RPMI7951 (cell line): ENCODE data around the gene APOA5. TPM values are rescaled to one million over a fixed set of nuclear protein-coding genes. Genes with fewer than 3 reads are reported as not detected.
A peak's percentile ranks its signal among the peaks of the same experiment; 100 is the strongest.
"Not testable (repeated sequence)": the region's sequence is repeated elsewhere in the genome, so short reads cannot be mapped to it uniquely, and the experiment has no call there.

ENCODE experiments used
- DNase-seq: peaks from one replicate; pipeline ENCODE4 v3.0.0-alpha.2; 2012; ENCODE audit warnings: low read depth
- total RNA-seq: library from RNA; depleted of rRNA; stranded (reverse); fragments of >200 nt; shearing (Covaris generic); gene quantifications from 2 replicates; pipeline ENCODE4 v1.2.3, GENCODE V29; 2014; rRNA removed

APOA5 gene, protein sequence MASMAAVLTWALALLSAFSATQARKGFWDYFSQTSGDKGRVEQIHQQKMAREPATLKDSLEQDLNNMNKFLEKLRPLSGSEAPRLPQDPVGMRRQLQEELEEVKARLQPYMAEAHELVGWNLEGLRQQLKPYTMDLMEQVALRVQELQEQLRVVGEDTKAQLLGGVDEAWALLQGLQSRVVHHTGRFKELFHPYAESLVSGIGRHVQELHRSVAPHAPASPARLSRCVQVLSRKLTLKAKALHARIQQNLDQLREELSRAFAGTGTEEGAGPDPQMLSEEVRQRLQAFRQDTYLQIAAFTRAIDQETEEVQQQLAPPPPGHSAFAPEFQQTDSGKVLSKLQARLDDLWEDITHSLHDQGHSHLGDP
- total RNA-seq: not detected in 2 replicates

DNA sequence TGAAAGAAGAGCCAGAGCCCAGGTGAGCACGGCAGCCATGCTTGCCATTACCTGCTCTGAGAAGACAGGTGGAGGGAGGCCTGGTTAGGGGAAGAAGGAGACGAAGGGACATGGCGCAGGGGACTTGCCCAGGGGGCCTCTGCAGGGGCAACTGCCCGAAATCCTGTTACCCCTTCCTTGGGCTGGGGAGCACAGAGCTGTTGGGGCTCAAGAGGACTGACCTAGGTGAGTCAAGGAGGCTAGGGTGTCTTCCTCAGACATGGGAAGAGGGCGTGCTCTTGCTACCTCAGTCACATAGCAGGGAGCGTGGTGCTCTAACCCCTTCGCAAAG, at the start of gene APOA5:
TSS of gene APOA5 (minus strand) at position 67 of the 331 bp plus-strand sequence. CDS start at position 48, 19 bp downstream.
- DNase-seq: no peak

DNA sequence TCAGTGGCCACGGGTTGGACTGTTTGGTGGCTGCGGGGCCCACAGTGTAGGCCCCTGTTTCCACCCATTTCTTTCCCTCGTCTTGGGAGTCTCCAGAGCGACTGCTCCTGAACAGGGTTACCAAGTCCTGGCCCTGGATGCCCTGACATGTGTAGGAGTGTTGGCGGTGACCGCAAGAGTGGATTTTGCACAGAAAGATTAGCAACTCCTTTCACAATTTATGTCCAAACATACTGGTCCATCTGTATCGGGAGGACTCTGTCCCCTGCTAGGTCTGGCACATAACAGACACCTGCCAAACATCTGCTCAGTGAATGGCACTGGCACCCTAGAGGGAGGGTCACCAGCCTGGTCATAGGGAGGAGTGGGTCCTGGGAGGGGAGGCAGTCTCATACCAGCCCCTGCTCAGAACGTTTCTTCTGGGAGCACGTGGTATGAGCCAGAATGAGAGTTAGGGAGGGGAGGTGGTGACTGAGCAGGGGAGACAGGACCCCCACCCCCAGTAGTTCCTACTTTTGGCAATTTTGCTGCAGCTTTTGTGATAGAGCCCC, 49.1 kb upstream of the APOA5 start:
- no peak for DNase-seq

DNA sequence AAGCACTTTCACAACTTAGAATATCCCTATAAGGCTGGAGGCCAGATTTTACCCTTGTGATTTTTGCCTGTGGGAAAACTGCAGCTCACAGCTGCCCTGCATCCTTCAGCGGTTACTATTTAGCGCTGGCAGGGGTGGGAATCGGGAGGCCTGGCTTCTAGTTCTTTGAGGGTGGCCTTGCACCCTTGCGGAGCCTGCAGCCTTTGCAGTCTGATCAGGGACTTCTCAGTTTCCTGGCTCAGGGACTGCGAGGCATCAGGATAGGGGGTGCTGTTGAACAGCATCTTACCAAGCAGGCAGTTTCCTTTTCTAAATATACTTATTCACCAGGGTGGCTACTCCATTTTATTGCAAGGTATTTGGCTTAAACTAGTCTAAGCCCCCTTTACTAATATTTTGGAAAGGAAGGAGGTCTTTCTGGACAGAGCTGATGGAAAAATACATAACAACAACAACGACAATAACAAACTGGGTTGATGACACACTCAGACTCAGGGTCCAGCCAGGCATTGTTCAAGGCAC, 48.6 kb upstream of the APOA5 start:
- DNase-seq: no peak

DNA sequence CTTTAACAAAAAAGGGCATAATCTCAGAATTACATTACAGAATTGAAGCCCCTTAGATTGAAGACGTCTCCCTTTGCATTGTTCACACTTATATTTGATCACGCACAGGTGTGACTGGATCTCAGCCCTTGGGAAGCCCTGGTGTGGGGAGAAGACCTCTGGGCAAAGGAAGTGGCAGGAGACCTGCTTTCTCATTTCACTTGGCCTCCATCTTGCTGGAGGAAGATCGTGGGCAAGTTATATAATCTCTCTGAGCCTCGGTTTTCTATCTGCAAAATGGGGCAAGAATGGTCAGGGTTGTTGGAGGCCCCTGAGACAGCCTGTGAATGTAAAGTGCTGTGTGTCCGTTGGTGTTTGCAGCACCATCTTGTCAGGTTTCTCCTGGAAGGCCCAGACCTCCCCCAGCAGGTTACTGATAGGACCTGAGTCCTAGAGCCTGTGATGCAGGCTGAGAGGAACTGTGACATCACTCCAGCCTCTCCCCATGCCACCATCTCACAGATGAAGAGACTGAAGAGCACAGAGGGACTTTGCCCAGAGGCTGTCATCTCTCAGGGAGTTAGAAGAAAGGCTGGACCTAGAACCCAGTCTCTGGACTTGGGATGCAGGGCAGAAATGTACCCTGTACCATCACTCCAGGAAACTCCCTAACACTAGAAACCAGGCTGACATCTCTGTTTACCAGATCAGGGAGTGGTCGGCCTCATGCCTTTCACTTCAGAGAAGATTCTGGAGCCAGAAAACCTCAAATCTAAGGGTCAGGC, 46.8 kb upstream of the APOA5 start:
- DNase-seq: no peak

DNA sequence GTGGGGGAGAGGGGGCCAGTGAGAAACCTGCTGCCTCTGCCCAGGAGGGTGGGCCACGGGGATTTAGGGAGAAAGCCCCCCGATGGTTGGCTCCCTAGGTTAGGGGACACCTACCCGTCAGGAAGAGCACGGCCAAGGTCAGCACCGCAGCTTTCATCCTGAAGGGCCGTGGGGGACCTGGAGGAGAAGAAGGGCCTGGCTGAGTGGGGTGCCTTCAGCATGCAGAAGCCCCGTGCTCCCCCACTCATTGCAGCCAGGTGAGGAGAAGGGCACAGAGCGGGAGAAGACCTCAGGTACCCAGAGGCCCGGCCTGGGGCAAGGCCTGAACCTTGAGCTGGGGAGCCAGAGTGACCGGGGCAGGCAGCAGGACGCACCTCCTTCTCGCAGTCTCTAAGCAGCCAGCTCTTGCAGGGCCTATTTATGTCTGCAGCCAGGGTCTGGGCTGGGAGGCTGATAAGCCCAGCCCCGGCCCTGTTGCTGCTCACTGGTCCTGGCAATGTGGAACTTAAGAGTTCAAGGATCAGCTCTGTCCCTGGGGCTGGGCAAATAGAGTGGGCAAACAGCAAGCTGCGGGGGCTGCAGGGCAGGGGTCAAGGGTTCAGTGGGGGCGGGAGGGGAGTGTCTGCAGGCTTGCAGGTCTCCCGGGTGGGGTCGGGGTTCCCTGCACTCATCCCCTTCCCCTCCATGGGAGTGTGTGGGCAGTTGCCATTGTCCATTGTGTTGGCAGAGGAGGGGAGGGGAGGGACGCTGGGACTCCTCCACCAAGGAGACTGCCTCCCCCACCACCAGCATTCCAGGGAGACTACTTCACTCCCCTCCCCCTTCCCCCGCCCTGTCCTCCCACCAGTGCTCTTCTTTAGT, 45.8 kb upstream of the APOA5 start, which contains the start of gene APOA1:
TSS of gene APOA1 (minus strand) at position 392 of the 861 bp plus-strand sequence. CDS start at position 157, 235 bp downstream.
- DNase-seq: no peak

DNA sequence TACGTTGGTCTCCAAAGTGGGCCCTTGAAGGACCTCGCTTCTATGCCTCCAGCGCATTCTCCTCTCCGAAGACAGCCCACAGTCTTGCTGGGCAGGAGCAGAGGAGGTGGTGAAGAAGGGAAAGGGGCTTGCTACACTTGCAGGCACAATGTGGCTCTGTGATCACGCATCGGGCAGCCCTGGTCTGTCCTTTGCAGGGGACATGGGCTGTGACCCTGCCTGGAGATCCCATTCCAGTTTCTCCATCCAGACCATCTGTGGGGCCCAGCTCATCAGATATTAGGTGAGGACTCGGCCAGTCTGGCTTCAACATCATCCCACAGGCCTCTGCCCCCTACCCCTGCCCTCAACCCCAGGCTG, 44.9 kb upstream of the APOA5 start:
- no peak for DNase-seq

DNA sequence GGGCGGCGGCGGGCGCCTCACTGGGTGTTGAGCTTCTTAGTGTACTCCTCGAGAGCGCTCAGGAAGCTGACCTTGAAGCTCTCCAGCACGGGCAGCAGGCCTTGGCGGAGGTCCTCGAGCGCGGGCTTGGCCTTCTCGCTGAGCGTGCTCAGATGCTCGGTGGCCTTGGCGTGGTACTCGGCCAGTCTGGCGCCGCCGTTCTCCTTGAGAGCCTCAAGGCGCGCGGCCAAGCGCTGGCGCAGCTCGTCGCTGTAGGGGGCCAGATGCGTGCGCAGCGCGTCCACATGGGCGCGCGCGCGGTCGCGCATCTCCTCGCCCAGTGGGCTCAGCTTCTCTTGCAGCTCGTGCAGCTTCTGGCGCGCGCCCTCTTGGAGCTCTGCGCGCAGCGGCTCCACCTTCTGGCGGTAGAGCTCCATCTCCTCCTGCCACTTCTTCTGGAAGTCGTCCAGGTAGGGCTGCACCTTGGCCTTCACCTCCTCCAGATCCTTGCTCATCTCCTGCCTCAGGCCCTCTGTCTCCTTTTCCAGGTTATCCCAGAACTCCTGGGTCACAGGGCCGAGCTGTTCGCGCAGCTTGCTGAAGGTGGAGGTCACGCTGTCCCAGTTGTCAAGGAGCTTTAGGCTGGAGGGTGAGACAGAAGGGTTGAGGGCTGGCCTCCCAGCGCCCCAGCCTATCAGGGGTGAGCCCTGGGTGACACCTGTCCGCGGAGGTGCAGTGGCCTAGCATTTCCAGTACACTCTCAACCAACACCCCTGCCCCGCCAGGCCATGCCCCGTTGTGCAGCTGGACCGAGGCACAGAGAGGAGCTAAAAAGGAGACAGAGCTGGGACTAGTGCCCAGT, 44.3 kb upstream of the APOA5 start:
- peak; percentile 92 for DNase-seq

DNA sequence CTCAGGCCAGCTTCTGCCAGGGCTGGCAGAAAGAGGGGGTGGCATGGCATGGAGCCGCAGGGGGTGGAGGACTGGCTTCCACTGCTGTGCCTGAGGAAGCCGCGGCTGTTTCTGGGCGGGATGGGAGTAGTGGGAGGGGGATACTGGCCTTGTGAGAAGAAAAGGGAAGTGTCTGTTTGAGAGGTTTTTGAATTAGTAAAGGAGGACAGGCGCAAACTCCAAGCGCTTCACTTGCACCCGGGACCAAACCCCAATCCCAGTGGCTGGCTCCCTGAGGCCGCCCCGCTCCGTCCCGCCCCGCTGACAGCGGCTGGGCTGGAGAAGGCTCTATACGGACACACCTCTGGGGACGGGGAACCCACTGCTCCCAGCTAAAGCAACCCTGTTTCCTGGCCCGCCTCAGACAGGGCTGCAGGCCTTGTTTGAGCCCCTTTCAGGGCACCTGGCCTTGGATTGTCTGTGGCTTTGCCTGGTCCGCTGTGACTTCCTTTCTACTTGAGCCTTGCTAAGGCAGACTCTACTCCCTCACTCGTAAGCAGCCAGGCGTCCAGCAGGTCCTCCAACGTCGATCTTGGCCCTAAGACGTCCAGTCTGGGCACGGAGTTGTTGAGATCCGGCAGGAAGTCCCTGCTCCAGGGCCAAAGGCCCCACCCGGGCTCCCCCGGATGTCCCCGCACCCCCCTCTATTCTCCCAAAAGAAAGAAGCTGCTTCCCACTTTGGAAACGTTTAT, 43.5 kb upstream of the APOA5 start:
- no peak for DNase-seq

DNA sequence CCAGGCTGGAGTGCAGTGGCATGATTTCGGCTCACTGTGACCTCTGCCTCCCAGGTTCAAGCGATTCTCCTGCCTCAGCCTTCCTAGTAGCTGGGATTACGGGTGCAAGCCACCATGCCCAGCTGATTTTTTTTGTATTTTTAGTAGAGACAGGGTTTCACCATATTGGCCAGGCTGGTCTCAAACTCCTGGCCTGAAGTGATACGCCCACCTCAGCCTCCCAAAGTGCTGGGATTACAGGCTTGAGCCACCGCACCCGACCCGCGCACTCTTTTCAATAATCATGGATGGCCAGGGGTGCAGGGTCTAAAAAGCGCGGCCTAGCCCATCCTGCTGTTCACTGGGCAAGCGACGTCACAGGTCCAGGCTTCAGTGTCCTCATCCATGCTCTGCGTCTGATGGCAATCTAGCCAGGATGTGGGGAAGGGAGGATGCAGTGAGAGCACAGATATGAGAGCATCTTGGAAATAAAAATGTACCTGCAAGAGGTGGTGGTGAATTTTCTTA, 42.9 kb upstream of the APOA5 start:
- not testable (repeated sequence) for DNase-seq

DNA sequence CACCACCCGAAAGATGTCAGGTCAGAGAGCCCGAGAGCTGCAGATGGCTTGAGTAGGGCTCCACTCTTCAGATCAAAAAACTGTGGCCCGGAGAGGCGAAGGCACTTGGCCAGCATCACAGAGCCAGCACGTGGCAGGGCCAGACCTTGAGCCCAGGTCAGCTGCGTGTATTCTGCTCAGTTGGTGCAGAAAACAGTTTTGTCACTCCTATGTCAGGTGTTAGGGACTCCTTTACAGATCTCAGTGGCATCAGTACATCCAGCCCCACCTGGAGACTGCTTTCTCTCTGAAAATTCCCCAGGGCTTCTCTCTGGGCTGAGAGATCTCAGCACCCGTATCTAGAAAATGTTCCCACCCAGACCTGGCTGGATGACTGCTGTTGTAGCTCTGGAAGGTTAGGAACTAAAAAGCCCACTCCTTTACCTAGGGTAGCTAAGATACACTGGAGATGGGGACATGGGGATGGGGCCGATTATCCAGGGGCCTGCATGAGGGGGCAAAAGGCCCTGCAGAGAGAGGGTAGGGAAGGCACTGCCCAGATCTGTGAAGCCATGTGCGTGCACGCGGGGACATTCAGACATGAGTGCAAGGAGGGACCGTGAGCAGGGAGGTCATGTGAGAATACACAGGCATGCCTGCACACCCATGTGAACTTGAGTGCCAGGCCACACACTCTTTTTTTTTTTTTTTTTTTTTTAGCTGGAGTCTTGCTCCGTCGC, 42.3 kb upstream of the APOA5 start:
- DNase-seq: no peak

DNA sequence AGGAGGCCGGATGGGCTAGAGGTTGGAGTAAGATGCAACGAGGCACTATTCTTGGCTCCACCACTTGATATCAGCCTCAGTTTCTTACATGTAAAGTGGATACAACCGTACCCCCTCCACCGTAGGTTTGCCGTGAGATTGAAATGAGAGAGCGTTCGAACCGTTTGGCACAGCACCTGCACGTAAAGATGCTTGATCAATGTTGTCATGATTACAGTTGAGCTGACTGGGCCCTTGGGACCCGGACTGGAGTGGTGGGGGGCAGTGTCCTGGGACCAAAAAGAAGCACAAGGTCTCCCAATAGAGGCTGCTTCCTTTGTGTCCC, 41.8 kb upstream of the APOA5 start:
- no peak for DNase-seq

DNA sequence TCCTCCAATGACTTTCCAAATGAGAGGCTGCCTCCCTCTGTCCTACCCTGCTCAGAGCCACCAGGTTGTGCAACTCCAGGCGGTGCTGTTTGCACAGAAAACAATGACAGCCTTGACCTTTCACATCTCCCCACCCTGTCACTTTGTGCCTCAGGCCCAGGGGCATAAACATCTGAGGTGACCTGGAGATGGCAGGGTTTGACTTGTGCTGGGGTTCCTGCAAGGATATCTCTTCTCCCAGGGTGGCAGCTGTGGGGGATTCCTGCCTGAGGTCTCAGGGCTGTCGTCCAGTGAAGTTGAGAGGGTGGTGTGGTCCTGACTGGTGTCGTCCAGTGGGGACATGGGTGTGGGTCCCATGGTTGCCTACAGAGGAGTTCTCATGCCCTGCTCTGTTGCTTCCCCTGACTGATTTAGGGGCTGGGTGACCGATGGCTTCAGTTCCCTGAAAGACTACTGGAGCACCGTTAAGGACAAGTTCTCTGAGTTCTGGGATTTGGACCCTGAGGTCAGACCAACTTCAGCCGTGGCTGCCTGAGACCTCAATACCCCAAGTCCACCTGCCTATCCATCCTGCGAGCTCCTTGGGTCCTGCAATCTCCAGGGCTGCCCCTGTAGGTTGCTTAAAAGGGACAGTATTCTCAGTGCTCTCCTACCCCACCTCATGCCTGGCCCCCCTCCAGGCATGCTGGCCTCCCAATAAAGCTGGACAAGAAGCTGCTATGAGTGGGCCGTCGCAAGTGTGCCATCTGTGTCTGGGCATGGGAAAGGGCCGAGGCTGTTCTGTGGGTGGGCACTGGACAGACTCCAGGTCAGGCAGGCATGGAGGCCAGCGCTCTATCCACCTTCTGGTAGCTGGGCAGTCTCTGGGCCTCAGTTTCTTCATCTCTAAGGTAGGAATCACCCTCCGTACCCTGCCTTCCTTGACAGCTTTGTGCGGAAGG, 40.9 kb upstream of the APOA5 start:
- DNase-seq: no peak

DNA sequence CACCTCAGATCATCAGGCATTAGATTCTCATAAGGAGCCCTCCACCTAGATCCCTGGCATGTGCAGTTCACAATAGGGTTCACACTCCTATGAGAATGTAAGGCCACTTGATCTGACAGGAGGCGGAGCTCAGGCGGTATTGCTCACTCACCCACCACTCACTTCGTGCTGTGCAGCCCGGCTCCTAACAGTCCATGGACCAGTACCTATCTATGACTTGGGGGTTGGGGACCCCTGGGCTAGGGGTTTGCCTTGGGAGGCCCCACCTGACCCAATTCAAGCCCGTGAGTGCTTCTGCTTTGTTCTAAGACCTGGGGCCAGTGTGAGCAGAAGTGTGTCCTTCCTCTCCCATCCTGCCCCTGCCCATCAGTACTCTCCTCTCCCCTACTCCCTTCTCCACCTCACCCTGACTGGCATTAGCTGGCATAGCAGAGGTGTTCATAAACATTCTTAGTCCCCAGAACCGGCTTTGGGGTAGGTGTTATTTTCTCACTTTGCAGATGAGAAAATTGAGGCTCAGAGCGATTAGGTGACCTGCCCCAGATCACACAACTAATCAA, 40.2 kb upstream of the APOA5 start:
- no peak for DNase-seq

DNA sequence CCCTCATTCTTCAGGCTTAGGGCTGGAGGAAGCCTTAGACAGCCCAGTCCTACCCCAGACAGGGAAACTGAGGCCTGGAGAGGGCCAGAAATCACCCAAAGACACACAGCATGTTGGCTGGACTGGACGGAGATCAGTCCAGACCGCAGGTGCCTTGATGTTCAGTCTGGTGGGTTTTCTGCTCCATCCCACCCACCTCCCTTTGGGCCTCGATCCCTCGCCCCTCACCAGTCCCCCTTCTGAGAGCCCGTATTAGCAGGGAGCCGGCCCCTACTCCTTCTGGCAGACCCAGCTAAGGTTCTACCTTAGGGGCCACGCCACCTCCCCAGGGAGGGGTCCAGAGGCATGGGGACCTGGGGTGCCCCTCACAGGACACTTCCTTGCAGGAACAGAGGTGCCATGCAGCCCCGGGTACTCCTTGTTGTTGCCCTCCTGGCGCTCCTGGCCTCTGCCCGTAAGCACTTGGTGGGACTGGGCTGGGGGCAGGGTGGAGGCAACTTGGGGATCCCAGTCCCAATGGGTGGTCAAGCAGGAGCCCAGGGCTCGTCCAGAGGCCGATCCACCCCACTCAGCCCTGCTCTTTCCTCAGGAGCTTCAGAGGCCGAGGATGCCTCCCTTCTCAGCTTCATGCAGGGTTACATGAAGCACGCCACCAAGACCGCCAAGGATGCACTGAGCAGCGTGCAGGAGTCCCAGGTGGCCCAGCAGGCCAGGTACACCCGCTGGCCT, 38.7 kb upstream of the APOA5 start:
- no peak for DNase-seq

DNA sequence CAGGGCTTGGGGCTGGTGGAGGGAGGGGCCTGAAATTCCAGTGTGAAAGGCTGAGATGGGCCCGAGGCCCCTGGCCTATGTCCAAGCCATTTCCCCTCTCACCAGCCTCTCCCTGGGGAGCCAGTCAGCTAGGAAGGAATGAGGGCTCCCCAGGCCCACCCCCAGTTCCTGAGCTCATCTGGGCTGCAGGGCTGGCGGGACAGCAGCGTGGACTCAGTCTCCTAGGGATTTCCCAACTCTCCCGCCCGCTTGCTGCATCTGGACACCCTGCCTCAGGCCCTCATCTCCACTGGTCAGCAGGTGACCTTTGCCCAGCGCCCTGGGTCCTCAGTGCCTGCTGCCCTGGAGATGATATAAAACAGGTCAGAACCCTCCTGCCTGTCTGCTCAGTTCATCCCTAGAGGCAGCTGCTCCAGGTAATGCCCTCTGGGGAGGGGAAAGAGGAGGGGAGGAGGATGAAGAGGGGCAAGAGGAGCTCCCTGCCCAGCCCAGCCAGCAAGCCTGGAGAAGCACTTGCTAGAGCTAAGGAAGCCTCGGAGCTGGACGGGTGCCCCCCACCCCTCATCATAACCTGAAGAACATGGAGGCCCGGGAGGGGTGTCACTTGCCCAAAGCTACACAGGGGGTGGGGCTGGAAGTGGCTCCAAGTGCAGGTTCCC, 38.0 kb upstream of the APOA5 start, which contains the start of gene APOC3:
TSS of gene APOC3 (plus strand) at position 383 of the 659 bp plus-strand sequence. CDS start 676 bp downstream, outside the sequence.
- peak; percentile 26 for DNase-seq
